ENCODE results near the gene GABRG1.

GABRG1 gene

GRCh38 chr4:46123913-46124755 is at the start of gene GABRG1:
Gene GABRG1 (minus strand): TSS chr4:46124054. CDS start chr4:46123913, 141 bp downstream.
- no peak for DNase-seq

DNA sequence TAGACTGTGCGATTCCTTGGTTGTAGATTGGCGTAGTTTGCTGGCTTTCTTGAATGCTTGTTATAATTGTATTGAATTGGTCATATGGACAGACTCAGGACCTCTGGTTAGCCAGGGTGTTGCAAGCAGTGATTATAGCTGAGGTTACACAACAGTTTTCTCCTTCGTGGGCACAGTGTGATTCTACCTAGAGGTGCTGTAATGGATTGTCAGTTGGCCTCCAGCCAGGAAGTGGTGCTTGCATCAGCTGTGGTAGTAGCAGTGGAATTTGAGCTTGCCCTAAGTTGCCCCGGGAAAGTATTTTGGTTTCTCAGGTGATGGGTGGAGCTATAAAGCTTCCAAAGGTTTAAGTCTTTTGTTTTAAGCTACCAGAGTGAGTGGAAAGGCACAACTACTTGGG is 23.1 kb upstream of the GABRG1 start:
- DNase-seq: no peak

DNA sequence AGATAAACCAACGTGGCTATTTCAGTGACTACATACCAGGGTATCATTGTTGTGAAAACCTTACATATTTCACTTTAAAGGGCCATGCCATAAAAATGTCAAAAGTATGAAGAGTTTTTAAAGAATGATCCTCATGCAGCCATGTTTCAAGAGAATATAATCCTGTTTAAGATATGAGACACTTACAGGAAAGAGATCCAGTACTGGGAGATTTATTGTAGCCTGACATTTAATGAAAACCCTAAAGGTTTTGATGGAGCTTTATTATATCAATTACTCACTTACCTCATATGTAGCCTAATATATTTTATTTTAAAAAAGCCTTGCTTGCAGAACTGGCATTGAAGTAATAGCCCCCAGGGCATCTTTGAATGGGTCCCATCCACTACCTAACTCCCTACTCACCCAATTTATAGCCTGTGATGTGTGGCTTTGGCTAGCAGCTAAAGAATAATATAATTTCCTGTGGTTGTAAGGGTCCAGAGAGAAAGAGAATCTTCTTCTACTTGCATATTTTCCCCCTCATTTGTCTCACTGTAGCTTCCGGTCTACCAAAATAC is 7.7 kb upstream of the GABRG1 start:
- DNase-seq: no peak

DNA sequence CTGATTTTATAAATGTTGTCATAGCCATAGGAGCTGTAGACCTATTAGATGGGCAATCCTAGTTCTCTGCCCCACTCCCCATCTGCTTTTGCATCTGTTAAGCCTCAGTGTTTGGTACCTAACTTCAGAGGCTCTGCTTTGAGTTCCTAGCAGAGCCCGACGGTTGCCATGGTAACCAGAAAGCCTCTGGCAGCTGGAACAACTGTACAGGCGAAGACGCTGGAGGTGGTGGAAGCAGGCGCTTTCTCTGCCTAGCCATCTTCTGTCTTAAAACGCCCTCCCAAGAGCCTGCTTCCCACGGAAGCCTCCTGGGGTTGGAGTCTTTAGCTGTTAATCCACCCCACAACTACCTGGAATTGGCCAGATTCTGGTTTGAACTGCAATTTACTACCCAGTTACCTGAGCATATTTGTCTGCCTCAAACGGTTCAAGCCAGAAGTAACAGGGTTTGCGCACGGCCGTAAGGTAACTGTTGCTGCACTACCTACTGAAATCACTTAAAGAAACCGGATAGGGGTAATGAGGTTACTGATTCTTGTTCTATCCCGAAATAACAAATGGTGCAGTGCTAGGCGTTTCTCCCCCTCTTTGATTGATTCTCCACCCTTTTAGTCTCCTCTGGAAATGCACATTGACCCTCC is 1.0 kb upstream of the GABRG1 start:
- no peak for DNase-seq

GRCh38 chr4:46081674-46082073 is 42.2 kb downstream of the GABRG1 start:
- DNase-seq: no peak

- DNase-seq: no peak
Observed at GRCh38 chr4:46081248-46081647, 42.6 kb downstream of the GABRG1 start.

GRCh38 chr4:46073778-46074177 is 50.1 kb downstream of the GABRG1 start:
- no peak for DNase-seq

DNA sequence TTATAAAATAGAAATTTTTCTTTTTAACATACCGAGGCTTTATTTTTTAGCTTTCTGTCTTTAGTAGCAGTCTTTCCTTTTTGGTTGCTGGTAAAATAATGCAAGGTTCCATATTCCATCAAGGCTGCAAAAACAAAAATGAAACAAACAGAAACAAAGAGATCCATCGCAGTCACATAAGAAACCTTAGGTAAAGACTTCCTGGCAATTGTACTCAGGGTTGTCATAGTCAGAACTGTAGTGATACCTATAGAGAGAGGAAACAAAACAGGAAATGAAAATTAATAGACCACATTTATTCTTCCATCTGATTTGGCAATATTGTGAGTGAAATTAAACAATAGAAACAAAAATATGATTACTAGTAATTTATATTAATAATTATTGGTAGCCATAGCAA is 72.5 kb downstream of the GABRG1 start:
- DNase-seq: no peak

GRCh38 chr4:46032056-46032455 is 91.8 kb downstream of the GABRG1 start:
- DNase-seq: no peak

DNA sequence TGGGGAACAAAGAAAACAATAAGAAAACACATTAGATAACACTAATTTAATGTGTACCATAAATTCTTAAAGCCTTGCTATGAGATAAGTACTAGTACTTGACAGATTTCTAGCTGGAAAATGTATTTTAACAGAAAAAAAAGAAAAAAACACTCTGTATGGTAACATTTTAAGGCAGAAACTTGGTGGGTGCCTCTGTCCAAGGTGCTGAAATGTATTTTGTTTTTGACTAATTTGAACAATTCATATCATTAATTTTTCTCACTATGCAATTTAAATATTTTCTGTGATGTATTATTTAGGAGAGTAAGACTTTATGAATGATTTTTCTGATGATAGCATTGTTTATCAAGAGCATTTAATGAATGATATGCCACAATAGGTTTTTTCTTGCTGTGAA is 107.5 kb downstream of the GABRG1 start:
- DNase-seq: no peak

DNA sequence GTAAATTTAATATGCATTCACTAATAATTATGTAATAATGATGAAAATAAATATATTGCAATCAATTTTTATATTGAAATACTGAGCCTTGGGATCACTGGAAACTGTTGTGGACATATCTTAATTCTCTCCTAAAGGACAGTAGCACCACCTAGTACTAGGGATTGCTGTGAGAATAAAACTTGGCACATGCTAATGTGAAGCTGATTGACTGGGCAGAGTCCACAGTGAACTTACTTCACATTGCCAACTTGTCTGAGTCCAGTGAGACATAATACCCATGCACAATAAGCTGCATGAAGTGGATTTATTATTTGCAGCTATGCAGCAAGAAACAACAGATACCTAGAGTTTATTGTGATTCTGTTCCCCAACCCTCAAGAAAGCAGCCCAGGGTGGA is 131.1 kb downstream of the GABRG1 start:
- DNase-seq: no peak

DNA sequence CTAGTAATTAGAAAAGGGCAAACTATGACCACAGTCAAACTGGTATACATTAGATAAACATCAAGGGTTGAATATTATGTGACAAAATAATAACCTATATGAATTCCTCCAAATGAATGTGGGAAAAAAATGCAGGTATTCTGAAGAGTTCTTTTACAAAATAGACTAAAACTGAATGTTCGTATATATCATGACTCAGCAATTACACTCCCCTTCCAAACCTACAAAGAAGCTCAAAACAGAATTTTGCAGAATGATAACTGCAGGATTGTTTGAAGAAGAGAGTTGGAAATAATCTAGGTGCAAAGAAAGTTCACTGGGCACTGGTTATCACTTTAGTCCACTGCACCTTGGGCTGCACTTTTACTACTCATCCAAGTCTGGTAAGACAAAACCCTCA is 134.1 kb downstream of the GABRG1 start:
- no peak for DNase-seq

DNA sequence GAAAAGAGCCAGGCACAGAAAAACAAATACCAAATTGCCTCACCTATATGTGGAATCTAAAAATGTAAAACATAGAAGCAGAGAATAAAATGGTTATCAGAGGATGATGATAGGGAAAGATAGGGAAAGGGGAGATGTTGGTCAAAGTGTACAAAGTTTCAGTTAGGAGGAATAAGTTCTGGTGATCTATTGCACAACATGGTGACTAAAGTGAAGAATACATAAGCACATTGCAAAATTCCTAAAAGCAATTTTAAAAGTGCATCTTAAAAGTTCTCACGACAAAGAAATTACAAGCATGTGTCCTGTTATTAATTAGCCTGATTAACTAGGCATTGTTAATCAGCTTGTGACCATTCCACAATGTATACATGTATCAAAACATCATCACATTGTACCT is 136.0 kb downstream of the GABRG1 start:
- DNase-seq: no peak
